ENCODE data around the gene PCSK2.

PCSK2 gene

DNA sequence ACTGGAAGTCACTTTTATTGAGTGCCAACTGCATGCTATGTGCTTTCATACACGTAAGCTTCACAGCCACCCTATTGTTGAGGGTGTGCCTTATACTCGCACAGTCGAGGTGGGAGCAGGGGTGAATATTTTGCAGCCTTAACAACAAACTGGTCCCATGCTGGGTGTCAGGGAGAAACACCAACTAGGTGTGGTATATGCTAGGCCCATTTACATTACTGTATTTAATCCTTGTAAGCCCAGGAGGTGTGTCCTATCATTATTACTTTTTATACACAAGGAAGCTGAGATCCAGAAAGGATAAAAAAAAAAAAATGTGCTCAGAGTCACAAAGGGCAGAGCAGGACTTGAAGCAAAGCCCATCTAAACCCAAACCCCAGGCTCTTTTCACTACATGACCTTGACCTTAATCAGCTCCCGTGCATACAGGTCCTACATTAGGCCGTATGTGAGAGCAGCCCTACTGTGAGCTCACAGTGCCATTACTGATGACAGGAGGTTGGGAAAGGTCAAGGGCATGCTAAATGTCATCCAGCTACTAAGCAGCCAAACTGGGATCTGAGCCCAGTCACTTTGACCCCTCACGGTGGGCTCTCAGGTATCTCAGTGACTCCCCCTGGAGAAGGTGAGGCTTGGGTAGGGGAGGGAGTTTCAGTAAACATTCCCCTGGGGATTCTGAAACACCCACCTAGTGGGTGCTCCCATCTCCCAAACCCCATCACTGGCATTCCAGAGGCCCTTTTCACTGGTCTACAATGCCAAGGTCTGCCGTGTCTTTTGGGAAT lies 242.6 kb downstream of the PCSK2 start:
- Histone ChIP-seq H3K27me3 (replicated peaks; ENCODE audit: insufficient read depth, low read length) (no peaks in the 10 kb centered on the region), H3K9ac (ENCODE audit: low read length) (no peak overlapping the region), H3K4me1 (ENCODE audit: low read length) (no peaks in the 10 kb centered on the region), H3K4me2 (ENCODE audit: low read depth, low read length) (no peak overlapping the region), H3F3A (ENCODE audit: insufficient read depth, low read length) (no peaks in the 10 kb centered on the region), H3K36me3 (replicated peaks; ENCODE audit: insufficient read depth, low read length) (no peaks in the 10 kb centered on the region), H2AFZ (ENCODE audit: low read length) (no peak overlapping the region), H3K79me2 (ENCODE audit: low read length) (no peaks in the 10 kb centered on the region), H3K4me3 (ENCODE audit: low read length) (no peak overlapping the region), H4K20me1 (ENCODE audit: insufficient read depth, low read length) (no peaks in the 10 kb centered on the region), H3K27ac (ENCODE audit: low read length) (no peak overlapping the region), H3K9me3 (replicated peaks; ENCODE audit: insufficient read depth, low read length) (no peaks in the 10 kb centered on the region), H3K9me2 (replicated peaks; ENCODE audit: insufficient read depth, low read length) (no peaks in the 10 kb centered on the region)
- no peak for TF ChIP-seq EZH2phosphoT487 (IDR thresholded peaks at IDR 0.05; ENCODE audit: low read length)
- no peak for TF ChIP-seq CTCF (IDR thresholded peaks at IDR 0.05; ENCODE audit: low read length)
- TF ChIP-seq EZH2 (optimal IDR thresholded peaks at IDR 0.05; ENCODE audit: low read depth, low read length), result no peak
- DNase-seq, result no peak

DNA sequence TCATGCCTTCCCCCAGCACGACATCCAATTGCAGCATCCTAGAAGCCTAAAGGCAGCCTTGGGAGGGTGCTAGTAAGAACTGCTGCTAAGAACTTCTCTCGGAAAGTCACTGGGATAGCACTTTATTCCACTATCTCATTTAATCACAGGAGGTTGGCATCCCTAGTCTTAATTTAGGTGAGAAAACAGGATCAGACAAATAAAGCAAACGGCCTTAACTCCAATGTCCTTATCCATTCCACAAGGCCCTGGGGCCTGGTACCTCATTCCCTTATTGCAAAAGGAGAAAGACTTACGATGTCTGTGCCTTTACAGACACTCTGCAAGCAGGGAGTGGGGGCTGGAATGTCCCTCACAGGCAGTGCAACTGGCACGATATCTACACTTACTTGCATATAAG lies 243.7 kb downstream of the PCSK2 start:
- Histone ChIP-seq H3K9me2 (replicated peaks; ENCODE audit: insufficient read depth, low read length) (no peaks in the 10 kb centered on the region), H3K9ac (ENCODE audit: low read length) (no peak overlapping the region), H3K36me3 (replicated peaks; ENCODE audit: insufficient read depth, low read length) (no peaks in the 10 kb centered on the region), H3K4me1 (ENCODE audit: low read length) (no peaks in the 10 kb centered on the region), H3K9me3 (replicated peaks; ENCODE audit: insufficient read depth, low read length) (no peaks in the 10 kb centered on the region), H3K27ac (ENCODE audit: low read length) (no peak overlapping the region), H3K4me2 (ENCODE audit: low read depth, low read length) (no peak overlapping the region), H3K4me3 (ENCODE audit: low read length) (no peak overlapping the region), H3K27me3 (replicated peaks; ENCODE audit: insufficient read depth, low read length) (no peaks in the 10 kb centered on the region), H3F3A (ENCODE audit: insufficient read depth, low read length) (no peaks in the 10 kb centered on the region), H3K79me2 (ENCODE audit: low read length) (no peaks in the 10 kb centered on the region), H2AFZ (ENCODE audit: low read length) (no peak overlapping the region), H4K20me1 (ENCODE audit: insufficient read depth, low read length) (no peaks in the 10 kb centered on the region)
- TF ChIP-seq CTCF (IDR thresholded peaks at IDR 0.05; ENCODE audit: low read length), result no peak
- DNase-seq, result no peak

DNA sequence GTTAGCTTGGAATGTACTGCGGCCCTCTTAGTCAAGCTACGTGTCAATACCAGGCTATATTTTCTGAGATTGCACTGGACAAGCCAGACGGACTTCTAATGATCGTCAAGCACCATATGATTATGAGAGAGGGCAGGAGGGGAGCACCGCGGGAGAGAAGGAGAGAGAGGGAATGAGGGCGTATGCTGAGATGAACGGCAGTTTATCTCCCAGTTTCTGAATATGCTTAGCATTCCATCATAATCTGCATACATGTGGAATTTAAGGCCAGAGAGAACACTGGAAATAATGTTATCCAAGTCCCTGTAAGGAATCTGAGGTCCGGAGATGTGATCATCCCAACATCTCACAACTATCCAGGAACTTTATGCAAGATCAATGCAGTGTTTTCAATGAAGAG lies 244.1 kb downstream of the PCSK2 start:
- H3K4me3 ChIP-seq (ENCODE audit: low read length), result no peak overlapping the region
- H3K9me3 ChIP-seq (replicated peaks; ENCODE audit: insufficient read depth, low read length), result no peaks in the 10 kb centered on the region
- H3F3A ChIP-seq (ENCODE audit: insufficient read depth, low read length), result no peaks in the 10 kb centered on the region
- H4K20me1 ChIP-seq (ENCODE audit: insufficient read depth, low read length), result no peaks in the 10 kb centered on the region
- no peaks in the 10 kb centered on the region for H3K36me3 ChIP-seq (replicated peaks; ENCODE audit: insufficient read depth, low read length)
- TF ChIP-seq CTCF (IDR thresholded peaks at IDR 0.05; ENCODE audit: low read length) (no peak), EZH2 (optimal IDR thresholded peaks at IDR 0.05; ENCODE audit: low read depth, low read length) (no peak), EZH2phosphoT487 (IDR thresholded peaks at IDR 0.05; ENCODE audit: low read length) (no peak)
- H3K9me2 ChIP-seq (replicated peaks; ENCODE audit: insufficient read depth, low read length), result no peaks in the 10 kb centered on the region
- DNase-seq, result no peak
- H3K9ac ChIP-seq (ENCODE audit: low read length), result no peak overlapping the region
- no peak overlapping the region for H3K4me2 ChIP-seq (ENCODE audit: low read depth, low read length)
- H3K79me2 ChIP-seq (ENCODE audit: low read length), result no peaks in the 10 kb centered on the region
- H3K4me1 ChIP-seq (ENCODE audit: low read length), result no peaks in the 10 kb centered on the region
- no peak overlapping the region for H3K27ac ChIP-seq (ENCODE audit: low read length)
- no peak overlapping the region for H2AFZ ChIP-seq (ENCODE audit: low read length)
- no peaks in the 10 kb centered on the region for H3K27me3 ChIP-seq (replicated peaks; ENCODE audit: insufficient read depth, low read length)
